ENCODE measurements around the gene INSR.
A peak's percentile ranks its signal among the peaks of the same experiment; 100 is the strongest.

INSR gene

DNA sequence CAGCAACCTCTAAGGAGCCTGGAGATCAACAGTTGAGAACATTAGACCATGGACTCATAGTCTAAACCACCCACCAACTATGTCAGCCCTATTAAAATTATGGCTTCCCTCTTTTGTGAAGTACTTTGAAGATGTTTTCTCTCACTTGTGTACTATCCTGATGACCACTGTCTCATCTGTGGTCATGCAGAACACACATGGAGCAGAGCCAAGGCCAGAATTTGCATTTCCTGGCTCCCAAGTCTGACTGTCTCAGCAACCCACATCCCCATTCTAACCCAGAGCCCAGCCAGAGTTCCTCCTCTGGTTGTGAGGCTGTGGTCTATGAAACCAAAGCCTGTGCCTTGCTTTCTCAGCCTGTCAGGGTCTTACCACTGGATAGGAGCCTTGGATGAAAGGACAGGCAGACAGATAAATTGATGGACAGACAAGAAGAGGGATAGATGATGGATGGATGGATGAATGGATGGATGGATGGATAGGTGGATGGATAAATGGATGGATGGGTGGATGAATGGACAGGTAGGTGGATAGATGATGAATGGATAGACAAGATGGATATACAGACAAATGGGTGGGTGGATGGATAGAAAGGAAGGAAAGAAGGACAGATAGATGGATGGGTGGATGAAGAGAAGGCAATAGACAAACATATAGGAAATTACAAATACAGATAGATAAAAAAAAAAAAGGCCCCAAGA is 189.3 kb downstream of the INSR start:
- no peak overlapping the region for H3K27ac ChIP-seq (ENCODE audit: extremely low read depth, low read depth, low read length)
- CTCF ChIA-PET: no interaction called here
- no peaks in the 10 kb centered on the region for H3K9me3 ChIP-seq (ENCODE audit: control insufficient read depth, insufficient read depth, low read depth, low read length)
- no peaks in the 10 kb centered on the region for H3K36me3 ChIP-seq (ENCODE audit: control insufficient read depth in 2 of 2, insufficient read depth in 1 of 2, low read length in 2 of 2)
- TF ChIP-seq ZBTB17 (tag by site-specific recombination; IDR thresholded peaks at IDR 0.05) (peak; percentile 88), ZNF174 (tag by site-specific recombination; IDR thresholded peaks at IDR 0.05) (no peak), ZNF366 (tag by site-specific recombination; conservative IDR thresholded peaks at IDR 0.05) (peak; percentile 88), SCRT2 (tag by site-specific recombination; IDR thresholded peaks at IDR 0.05) (no peak), ZNF155 (tag by site-specific recombination; IDR thresholded peaks at IDR 0.05) (0 out of 2 replicates have a peak, but pooled peaks have one; percentile 57), ZNF701 (tag by site-specific recombination; IDR thresholded peaks at IDR 0.05) (no peak)
- TF ChIP-seq, protein P1, sequence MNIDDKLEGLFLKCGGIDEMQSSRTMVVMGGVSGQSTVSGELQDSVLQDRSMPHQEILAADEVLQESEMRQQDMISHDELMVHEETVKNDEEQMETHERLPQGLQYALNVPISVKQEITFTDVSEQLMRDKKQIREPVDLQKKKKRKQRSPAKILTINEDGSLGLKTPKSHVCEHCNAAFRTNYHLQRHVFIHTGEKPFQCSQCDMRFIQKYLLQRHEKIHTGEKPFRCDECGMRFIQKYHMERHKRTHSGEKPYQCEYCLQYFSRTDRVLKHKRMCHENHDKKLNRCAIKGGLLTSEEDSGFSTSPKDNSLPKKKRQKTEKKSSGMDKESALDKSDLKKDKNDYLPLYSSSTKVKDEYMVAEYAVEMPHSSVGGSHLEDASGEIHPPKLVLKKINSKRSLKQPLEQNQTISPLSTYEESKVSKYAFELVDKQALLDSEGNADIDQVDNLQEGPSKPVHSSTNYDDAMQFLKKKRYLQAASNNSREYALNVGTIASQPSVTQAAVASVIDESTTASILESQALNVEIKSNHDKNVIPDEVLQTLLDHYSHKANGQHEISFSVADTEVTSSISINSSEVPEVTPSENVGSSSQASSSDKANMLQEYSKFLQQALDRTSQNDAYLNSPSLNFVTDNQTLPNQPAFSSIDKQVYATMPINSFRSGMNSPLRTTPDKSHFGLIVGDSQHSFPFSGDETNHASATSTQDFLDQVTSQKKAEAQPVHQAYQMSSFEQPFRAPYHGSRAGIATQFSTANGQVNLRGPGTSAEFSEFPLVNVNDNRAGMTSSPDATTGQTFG (tag by site-specific recombination; IDR thresholded peaks at IDR 0.05; ENCODE audit: borderline replicate concordance): no peak
- POLR2A ChIA-PET: no interaction called here
- no peak overlapping the region for H3K4me3 ChIP-seq (ENCODE audit: low read depth, low read length)
- no peaks in the 10 kb centered on the region for H3K4me1 ChIP-seq (ENCODE audit: control insufficient read depth, insufficient read depth, low read length)

DNA sequence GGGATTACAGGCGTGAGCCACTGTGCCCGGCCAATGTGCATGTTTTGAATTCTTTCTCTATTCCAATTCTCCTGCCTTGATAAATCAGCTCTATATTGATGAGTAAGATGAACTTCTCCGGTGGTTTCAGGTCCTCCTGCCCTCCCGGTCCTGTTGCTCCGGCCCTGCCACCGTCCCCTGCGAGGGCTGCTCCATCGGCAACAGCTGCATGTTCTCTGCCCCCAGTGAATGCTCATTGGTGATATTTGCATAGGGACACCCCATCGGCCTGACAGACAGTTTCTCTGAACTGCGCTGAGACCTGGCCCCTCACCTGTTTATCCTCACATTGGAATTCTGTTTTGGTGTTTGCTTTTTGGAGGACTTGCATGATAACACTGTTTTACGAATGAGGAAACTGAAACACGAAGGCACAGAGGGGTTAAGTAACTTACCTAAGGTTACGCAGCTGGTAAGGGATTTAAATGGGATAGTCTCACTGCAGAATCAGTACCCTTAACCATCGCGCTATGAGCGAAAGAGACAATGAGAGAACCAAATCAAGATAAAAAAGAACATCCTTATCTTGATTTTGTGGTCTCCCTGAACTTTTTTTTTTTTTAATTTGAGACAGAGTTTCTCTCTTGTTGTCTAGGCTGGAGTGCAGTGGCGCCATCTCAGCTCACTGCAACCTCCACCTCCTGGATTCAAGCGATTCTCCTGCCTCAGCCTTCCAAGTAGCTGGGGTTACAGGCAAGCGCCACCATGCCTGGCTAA is 192.5 kb downstream of the INSR start:
- TF ChIP-seq, protein P2, sequence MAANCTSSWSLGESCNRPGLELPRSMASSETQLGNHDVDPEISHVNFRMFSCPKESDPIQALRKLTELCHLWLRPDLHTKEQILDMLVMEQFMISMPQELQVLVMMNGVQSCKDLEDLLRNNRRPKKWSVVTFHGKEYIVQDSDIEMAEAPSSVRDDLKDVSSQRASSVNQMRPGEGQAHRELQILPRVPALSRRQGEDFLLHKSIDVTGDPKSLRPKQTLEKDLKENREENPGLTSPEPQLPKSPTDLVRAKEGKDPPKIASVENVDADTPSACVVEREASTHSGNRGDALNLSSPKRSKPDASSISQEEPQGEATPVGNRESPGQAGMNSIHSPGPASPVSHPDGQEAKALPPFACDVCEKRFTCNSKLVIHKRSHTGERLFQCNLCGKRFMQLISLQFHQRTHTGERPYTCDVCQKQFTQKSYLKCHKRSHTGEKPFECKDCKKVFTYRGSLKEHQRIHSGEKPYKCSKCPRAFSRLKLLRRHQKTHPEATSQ (tag by site-specific recombination; IDR thresholded peaks at IDR 0.05): no peak
- TF ChIP-seq, protein P3, sequence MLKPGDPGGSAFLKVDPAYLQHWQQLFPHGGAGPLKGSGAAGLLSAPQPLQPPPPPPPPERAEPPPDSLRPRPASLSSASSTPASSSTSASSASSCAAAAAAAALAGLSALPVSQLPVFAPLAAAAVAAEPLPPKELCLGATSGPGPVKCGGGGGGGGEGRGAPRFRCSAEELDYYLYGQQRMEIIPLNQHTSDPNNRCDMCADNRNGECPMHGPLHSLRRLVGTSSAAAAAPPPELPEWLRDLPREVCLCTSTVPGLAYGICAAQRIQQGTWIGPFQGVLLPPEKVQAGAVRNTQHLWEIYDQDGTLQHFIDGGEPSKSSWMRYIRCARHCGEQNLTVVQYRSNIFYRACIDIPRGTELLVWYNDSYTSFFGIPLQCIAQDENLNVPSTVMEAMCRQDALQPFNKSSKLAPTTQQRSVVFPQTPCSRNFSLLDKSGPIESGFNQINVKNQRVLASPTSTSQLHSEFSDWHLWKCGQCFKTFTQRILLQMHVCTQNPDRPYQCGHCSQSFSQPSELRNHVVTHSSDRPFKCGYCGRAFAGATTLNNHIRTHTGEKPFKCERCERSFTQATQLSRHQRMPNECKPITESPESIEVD (tag by site-specific recombination; IDR thresholded peaks at IDR 0.05): no peak
- no peak for TF ChIP-seq OVOL3 (tag by site-specific recombination; IDR thresholded peaks at IDR 0.05)
- TF ChIP-seq ZNF114 (tag by site-specific recombination; IDR thresholded peaks at IDR 0.05): no peak
- no peak for TF ChIP-seq ZNF624 (tag by site-specific recombination; IDR thresholded peaks at IDR 0.05)
- no peak for TF ChIP-seq ZSCAN16 (tag by site-specific recombination; IDR thresholded peaks at IDR 0.05)
- H3K27ac ChIP-seq (ENCODE audit: extremely low read depth, low read depth, low read length): no peak overlapping the region
- H3K4me3 ChIP-seq (ENCODE audit: low read depth, low read length): no peak overlapping the region
- ChIA-PET CTCF (interaction anchor here (0.6 to 5.1 kb wide), 20 partner anchors 7 to 751 kb away, joined by 3 to 70 read pairs (median 4); partner anchors contain the start of gene ARHGEF18), POLR2A (interaction anchor here (0.6 to 1.0 kb wide), 3 partner anchors 33 to 419 kb away, joined by 3 to 6 read pairs (median 4); partner anchors contain the start of gene ZNF557)
- H3K9me3 ChIP-seq (ENCODE audit: control insufficient read depth, insufficient read depth, low read depth, low read length): no peaks in the 10 kb centered on the region
- H3K36me3 ChIP-seq (ENCODE audit: control insufficient read depth in 2 of 2, insufficient read depth in 1 of 2, low read length in 2 of 2): no peaks in the 10 kb centered on the region
- H3K4me1 ChIP-seq (ENCODE audit: control insufficient read depth, insufficient read depth, low read length): no peaks in the 10 kb centered on the region

DNA sequence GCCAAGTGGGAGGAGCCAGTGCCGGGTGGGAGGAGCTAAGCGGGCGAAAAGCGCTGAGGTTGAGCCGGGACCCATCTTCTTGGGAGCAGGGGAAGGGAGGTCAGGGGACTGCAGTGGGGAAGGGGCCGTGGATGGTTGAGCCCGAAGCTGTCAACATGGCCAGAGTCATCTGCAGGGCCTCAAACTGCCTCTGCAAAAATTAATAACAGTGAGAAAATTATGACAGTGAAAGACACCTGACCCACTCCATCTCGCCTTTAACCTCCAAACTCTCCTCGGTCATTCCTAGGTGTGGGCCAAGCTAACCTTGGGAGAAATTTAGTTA is 194.7 kb downstream of the INSR start:
- CTCF ChIA-PET: interaction anchor here (0.6 to 5.1 kb wide), 9 partner anchors 10 to 1059 kb away, joined by 3 to 70 read pairs (median 3); no protein-coding TSS in a partner anchor
- TF ChIP-seq ZNF558 (tag by site-specific recombination; IDR thresholded peaks at IDR 0.05) (no peak), ZNF76 (tag by site-specific recombination; IDR thresholded peaks at IDR 0.05; ENCODE audit: borderline replicate concordance, low read depth) (0 out of 2 replicates have a peak, but pooled peaks have one; percentile 6), ZBTB48 (tag by site-specific recombination; IDR thresholded peaks at IDR 0.05) (0 out of 2 replicates have a peak, but pooled peaks have one; percentile 9), ZFP69B (tag by site-specific recombination; IDR thresholded peaks at IDR 0.05) (peak; percentile 51; the same call in 1 of the 2 replicates)
- TF ChIP-seq, protein P4, sequence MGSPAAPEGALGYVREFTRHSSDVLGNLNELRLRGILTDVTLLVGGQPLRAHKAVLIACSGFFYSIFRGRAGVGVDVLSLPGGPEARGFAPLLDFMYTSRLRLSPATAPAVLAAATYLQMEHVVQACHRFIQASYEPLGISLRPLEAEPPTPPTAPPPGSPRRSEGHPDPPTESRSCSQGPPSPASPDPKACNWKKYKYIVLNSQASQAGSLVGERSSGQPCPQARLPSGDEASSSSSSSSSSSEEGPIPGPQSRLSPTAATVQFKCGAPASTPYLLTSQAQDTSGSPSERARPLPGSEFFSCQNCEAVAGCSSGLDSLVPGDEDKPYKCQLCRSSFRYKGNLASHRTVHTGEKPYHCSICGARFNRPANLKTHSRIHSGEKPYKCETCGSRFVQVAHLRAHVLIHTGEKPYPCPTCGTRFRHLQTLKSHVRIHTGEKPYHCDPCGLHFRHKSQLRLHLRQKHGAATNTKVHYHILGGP (tag by site-specific recombination; IDR thresholded peaks at IDR 0.05): no peak

More for the DNA sequence above, 194.7 kb downstream of the INSR start:
- H3K9me3 ChIP-seq (ENCODE audit: control insufficient read depth, insufficient read depth, low read depth, low read length): no peaks in the 10 kb centered on the region
- peak overlapping the region; percentile 89 for H3K27ac ChIP-seq (ENCODE audit: extremely low read depth, low read depth, low read length)
- peak overlapping the region; percentile 51 for H3K4me3 ChIP-seq (ENCODE audit: low read depth, low read length)
- H3K36me3 ChIP-seq (ENCODE audit: control insufficient read depth in 2 of 2, insufficient read depth in 1 of 2, low read length in 2 of 2): no peaks in the 10 kb centered on the region
- no peaks in the 10 kb centered on the region for H3K4me1 ChIP-seq (ENCODE audit: control insufficient read depth, insufficient read depth, low read length)
- POLR2A ChIA-PET: interaction anchor here (0.6 to 1.9 kb wide), 22 partner anchors 11 to 821 kb away, joined by 3 to 30 read pairs (median 4); partner anchors contain the start of genes INSR, MBD3L5 and ZNF557
